Measurements from ENCODE around the gene S1PR2. TPM values are rescaled to one million over a fixed set of nuclear protein-coding genes. Genes with fewer than 3 reads are reported as not detected.
A peak's percentile ranks its signal among the peaks of the same experiment; 100 is the strongest.

Gene S1PR2
- total and polyA plus RNA-seq, 9 of the 15 experiments (the other 6 are each of a cell fraction or from before 2014, with no cell fraction given) = 1.5 to 3.9 (median 2.0) TPM

GRCh38 chr19:10270616-10271394 is 39.7 kb upstream of the S1PR2 start, which contains the start of gene ICAM1 (continued):
- TF ChIP-seq CHD7 (IDR thresholded peaks at IDR 0.05; ENCODE audit: low read depth, low read length) (no peak), POLR2AphosphoS5 (IDR thresholded peaks at IDR 0.05; ENCODE audit: control insufficient read depth, insufficient read depth, low read depth, low read length) (peak; percentile 51; the same call in 1 of the 2 replicates), ZNF224 (CRISPR knock-in tag; IDR thresholded peaks at IDR 0.05) (0 out of 2 replicates have a peak, but pooled peaks have one; percentile 77), LCOR (CRISPR knock-in tag; IDR thresholded peaks at IDR 0.05) (no peak), SMAD1 (IDR thresholded peaks at IDR 0.05; ENCODE audit: low read depth, low read length, partially characterized antibody) (peak; percentile 40), TFE3 (CRISPR knock-in tag; IDR thresholded peaks at IDR 0.05) (peak; percentile 40), NR4A1 (CRISPR knock-in tag; IDR thresholded peaks at IDR 0.05) (0 out of 2 replicates have a peak, but pooled peaks have one; percentile 47), NR4A1 (tag; IDR thresholded peaks at IDR 0.05) (no peak), CHD2 (IDR thresholded peaks at IDR 0.05; ENCODE audit: low read depth, low read length) (no peak), ZNF354B (CRISPR knock-in tag; IDR thresholded peaks at IDR 0.05) (no peak), ZFP1 (CRISPR knock-in tag; IDR thresholded peaks at IDR 0.05) (no peak), SP1 (CRISPR knock-in tag; IDR thresholded peaks at IDR 0.05) (no peak)

Measured in K562 (cell line).